Measurements from ENCODE around the gene MRPL20.

DNA sequence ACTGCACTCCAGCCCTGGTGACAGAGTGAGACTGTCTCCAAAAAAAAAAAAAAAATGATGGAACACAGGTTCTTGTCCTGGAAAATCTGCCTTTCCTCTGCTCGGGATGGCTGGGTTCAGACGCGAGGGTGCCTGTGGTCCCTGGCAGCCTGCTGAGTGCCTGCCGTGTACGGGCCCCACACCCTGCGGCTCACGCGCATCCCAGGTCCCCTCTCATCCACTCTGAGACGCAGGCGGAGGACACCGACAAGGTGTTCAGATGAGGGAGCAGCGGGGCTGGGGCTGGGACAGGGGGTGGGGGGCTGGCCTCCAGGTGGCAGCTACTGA, 18.3 kb upstream of the MRPL20 start:
- TF ChIP-seq CTCF (IDR thresholded peaks at IDR 0.05; ENCODE audit: low read depth, low read length, poor library complexity, severe bottlenecking) (no peak), EZH2phosphoT487 (IDR thresholded peaks at IDR 0.05; ENCODE audit: borderline replicate concordance, low read length) (no peak)
